Nephron progenitor cell (in vitro differentiated cells): ENCODE measurements around the gene MTURN.

Source experiments
- DNase-seq: peaks from one replicate; pipeline ENCODE4 v3.0.0; 2021
- H3K27ac Mint-ChIP-seq: 2 replicates; pipeline ENCODE4 v1.8.0; 2021; ENCODE audit warnings: mild to moderate bottlenecking, moderate library complexity, mixed read lengths
- H3K27me3 Mint-ChIP-seq: 2 replicates; pipeline ENCODE4 v1.8.0; 2021; ENCODE audit warnings: mild to moderate bottlenecking, low read depth, mixed read lengths; ENCODE audit not compliant: poor library complexity
- H3K36me3 Mint-ChIP-seq: 2 replicates; pipeline ENCODE4 v1.8.0; 2021; ENCODE audit warnings: low read depth, mixed read lengths
- H3K4me1 Mint-ChIP-seq: 2 replicates; pipeline ENCODE4 v1.8.0; 2021; ENCODE audit warnings: mixed read lengths
- H3K4me3 Mint-ChIP-seq: 2 replicates; pipeline ENCODE4 v1.8.0; 2021; ENCODE audit warnings: mild to moderate bottlenecking, moderate library complexity, mixed read lengths
- H3K9me3 Mint-ChIP-seq: 2 replicates; pipeline ENCODE4 v1.8.0; 2021; ENCODE audit warnings: mild to moderate bottlenecking, moderate library complexity, mixed read lengths
- CTCF ChIP-seq: fragments of 200-600 bp; sonication (generic); IDR thresholded peaks from 2 replicates; pipeline ENCODE4 v1.5.0; 2021; ENCODE audit warnings: antibody characterized with exemption

Gene MTURN

GRCh38 chr7:30170476-30171205 lies 35.9 kb downstream of the MTURN start:
- H3K27ac Mint-ChIP-seq, result no peak overlapping the region
- H3K27me3 Mint-ChIP-seq, result peaks cover 18% of the 10 kb centered on the region
- H3K36me3 Mint-ChIP-seq, result no peaks in the 10 kb centered on the region
- H3K4me1 Mint-ChIP-seq, result peaks cover 23% of the 10 kb centered on the region
- no peak for TF ChIP-seq CTCF
- no peak for DNase-seq
- no peaks in the 10 kb centered on the region for H3K9me3 Mint-ChIP-seq
- H3K4me3 Mint-ChIP-seq, result no peak overlapping the region

- no peak for DNase-seq
- Mint-ChIP-seq H3K9me3 (no peaks in the 10 kb centered on the region), H3K36me3 (no peaks in the 10 kb centered on the region), H3K4me3 (no peak overlapping the region), H3K4me1 (peaks cover 36% of the 10 kb centered on the region), H3K27ac (no peak overlapping the region), H3K27me3 (peaks cover 12% of the 10 kb centered on the region)
- no peak for TF ChIP-seq CTCF
Measured at GRCh38 chr7:30171766-30172447, 37.1 kb downstream of the MTURN start.

GRCh38 chr7:30172451-30172850 lies 37.7 kb downstream of the MTURN start:
- no peak for DNase-seq
- Mint-ChIP-seq H3K4me1 (peaks cover 40% of the 10 kb centered on the region), H3K27ac (no peak overlapping the region), H3K36me3 (no peaks in the 10 kb centered on the region), H3K27me3 (peaks cover 7% of the 10 kb centered on the region), H3K4me3 (no peak overlapping the region), H3K9me3 (no peaks in the 10 kb centered on the region)
- no peak for TF ChIP-seq CTCF

GRCh38 chr7:30173058-30173897 lies 38.5 kb downstream of the MTURN start:
- Mint-ChIP-seq H3K27ac (no peak overlapping the region), H3K4me1 (peaks cover 40% of the 10 kb centered on the region), H3K27me3 (no peaks in the 10 kb centered on the region), H3K9me3 (no peaks in the 10 kb centered on the region), H3K36me3 (no peaks in the 10 kb centered on the region), H3K4me3 (no peak overlapping the region)
- DNase-seq, result no peak
- no peak for TF ChIP-seq CTCF

- Mint-ChIP-seq H3K27ac (no peak overlapping the region), H3K4me3 (no peak overlapping the region), H3K36me3 (no peaks in the 10 kb centered on the region), H3K4me1 (peaks cover 31% of the 10 kb centered on the region), H3K27me3 (no peaks in the 10 kb centered on the region), H3K9me3 (no peaks in the 10 kb centered on the region)
- no peak for DNase-seq
- no peak for TF ChIP-seq CTCF
Measured at GRCh38 chr7:30175180-30175579, 40.4 kb downstream of the MTURN start.
